OCI-LY7 (cell line): ENCODE data around the gene LRRC75B.
"Not testable (repeated sequence)": the region's sequence is repeated elsewhere in the genome, so short reads cannot be mapped to it uniquely, and the experiment has no call there.

Experiments
- EZH2phosphoT487 ChIP-seq: fragments of 200-600 bp; sonication (generic); IDR thresholded peaks from 2 replicates; pipeline ENCODE4 v1.6.1; 2018; ENCODE audit warnings: low read depth, borderline replicate concordance, mild to moderate bottlenecking, mixed run types, antibody characterized with exemption, low read length, moderate library complexity, mixed read lengths
- TF ChIP-seq, protein P1 (sequence below): fragments of 200-600 bp; sonication (generic); conservative IDR thresholded peaks from 2 replicates; pipeline ENCODE4 v1.5.1; 2014; ENCODE audit warnings: mild to moderate bottlenecking, antibody characterized with exemption, low read length, moderate library complexity, mixed read lengths

DNA sequence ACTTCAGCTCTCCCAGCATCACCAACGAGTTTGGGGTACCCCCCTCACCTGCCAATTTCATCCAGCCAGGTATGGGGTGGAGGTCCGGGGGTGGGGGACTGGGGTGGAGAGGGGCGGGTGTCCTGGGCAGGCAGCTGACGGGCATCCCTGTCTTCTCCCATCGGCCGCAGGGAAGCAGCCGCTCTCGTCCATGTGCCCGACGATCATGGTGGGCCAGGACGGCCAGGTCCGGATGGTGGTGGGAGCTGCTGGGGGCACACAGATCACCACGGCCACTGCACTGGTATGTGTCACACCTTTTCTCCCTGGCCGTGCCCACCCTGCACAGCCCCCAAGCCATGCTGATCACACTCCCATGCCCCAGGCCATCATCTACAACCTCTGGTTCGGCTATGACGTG, 35.0 kb upstream of the LRRC75B start:
- TF ChIP-seq, protein P1, sequence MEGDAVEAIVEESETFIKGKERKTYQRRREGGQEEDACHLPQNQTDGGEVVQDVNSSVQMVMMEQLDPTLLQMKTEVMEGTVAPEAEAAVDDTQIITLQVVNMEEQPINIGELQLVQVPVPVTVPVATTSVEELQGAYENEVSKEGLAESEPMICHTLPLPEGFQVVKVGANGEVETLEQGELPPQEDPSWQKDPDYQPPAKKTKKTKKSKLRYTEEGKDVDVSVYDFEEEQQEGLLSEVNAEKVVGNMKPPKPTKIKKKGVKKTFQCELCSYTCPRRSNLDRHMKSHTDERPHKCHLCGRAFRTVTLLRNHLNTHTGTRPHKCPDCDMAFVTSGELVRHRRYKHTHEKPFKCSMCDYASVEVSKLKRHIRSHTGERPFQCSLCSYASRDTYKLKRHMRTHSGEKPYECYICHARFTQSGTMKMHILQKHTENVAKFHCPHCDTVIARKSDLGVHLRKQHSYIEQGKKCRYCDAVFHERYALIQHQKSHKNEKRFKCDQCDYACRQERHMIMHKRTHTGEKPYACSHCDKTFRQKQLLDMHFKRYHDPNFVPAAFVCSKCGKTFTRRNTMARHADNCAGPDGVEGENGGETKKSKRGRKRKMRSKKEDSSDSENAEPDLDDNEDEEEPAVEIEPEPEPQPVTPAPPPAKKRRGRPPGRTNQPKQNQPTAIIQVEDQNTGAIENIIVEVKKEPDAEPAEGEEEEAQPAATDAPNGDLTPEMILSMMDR: not testable (repeated sequence)
- not testable (repeated sequence) for TF ChIP-seq EZH2phosphoT487
